Spleen (tissue), 7 donors: ENCODE data around the gene CDH13.

ENCODE experiments used
- POLR2A ChIP-seq, 3 donors: fragments of 450-650 bp; IDR thresholded peaks; one replicate each; pipeline ENCODE4 v1.5.1; 2017; ENCODE audit warnings: antibody characterized with exemption in 3 of 3, mild to moderate bottlenecking in 1 of 3
- POLR2AphosphoS5 ChIP-seq, 3 donors: sonication (generic); formaldehyde crosslinking; IDR thresholded peaks; one replicate each; pipeline ENCODE4 v1.5.1; 2017; ENCODE audit warnings: antibody characterized with exemption in 3 of 3
- TF ChIP-seq, protein P1 (sequence below), 11 experiments: fragments of 200-600 bp in 7 of 11; fragments of 450-650 bp in 4 of 11; sonication (generic) in 4 of 11; IDR thresholded peaks in 8 of 11; conservative IDR thresholded peaks in 3 of 11; 1 replicate in 7 of 11; 2 replicates in 4 of 11; pipeline versions ENCODE4 v1.4.0 to v1.8.0; 2016 to 2021; ENCODE audit warnings: antibody characterized with exemption in 11 of 11, inconsistent platforms in 4 of 11, mild to moderate bottlenecking in 1 of 11
- donor health status: DM: no; HTN: no; CAD: no; lungs with moderate emphysema.
- donor health status: DM: no; HTN: no; CAD: no.
- donor health status: DM: no; HTN: no; CAD: no.

DNA sequence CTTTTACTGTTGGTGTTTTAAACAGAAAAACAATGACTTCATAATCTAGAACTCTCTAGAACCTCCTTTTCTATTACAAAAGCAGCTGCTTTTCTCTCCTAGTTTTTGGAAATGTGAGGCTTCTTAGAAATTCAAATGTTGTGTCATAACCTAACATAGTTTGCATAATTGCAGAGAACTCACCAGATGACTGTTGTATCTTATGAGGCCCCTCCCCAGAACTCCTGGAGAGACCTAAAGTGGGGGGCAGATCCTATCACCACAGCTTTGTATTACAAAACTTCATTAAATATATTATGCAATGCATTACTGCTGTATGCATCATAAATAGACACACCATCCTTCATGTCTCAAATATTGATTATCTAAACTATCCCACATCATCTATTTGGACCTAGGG, 642.3 kb downstream of the CDH13 start:
- TF ChIP-seq, protein P1, sequence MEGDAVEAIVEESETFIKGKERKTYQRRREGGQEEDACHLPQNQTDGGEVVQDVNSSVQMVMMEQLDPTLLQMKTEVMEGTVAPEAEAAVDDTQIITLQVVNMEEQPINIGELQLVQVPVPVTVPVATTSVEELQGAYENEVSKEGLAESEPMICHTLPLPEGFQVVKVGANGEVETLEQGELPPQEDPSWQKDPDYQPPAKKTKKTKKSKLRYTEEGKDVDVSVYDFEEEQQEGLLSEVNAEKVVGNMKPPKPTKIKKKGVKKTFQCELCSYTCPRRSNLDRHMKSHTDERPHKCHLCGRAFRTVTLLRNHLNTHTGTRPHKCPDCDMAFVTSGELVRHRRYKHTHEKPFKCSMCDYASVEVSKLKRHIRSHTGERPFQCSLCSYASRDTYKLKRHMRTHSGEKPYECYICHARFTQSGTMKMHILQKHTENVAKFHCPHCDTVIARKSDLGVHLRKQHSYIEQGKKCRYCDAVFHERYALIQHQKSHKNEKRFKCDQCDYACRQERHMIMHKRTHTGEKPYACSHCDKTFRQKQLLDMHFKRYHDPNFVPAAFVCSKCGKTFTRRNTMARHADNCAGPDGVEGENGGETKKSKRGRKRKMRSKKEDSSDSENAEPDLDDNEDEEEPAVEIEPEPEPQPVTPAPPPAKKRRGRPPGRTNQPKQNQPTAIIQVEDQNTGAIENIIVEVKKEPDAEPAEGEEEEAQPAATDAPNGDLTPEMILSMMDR (IDR thresholded peaks at IDR 0.05 in 8 of 11, conservative IDR thresholded peaks at IDR 0.05 in 3 of 11), result no peak
- no peak for TF ChIP-seq POLR2AphosphoS5 (IDR thresholded peaks at IDR 0.05)
- no peak for TF ChIP-seq POLR2A (IDR thresholded peaks at IDR 0.05)
